SJSA1 (cell line): Measurements from ENCODE around the gene CACNA2D3. TPM values are rescaled to one million over a fixed set of nuclear protein-coding genes. Genes with fewer than 3 reads are reported as not detected.
"Not testable (repeated sequence)": the region's sequence is repeated elsewhere in the genome, so short reads cannot be mapped to it uniquely, and the experiment has no call there.

Experiments used
- DNase-seq, 2 experiments: peaks; one replicate each; pipeline ENCODE4 v3.0.0-alpha.2; 2015 to 2020; ENCODE audit warnings: low spot score in 2 of 2, low read depth in 1 of 2
- H3K27ac ChIP-seq: fragments of 250-450 bp; sonication (Bioruptor Pico); 2 replicates; pipeline ENCODE4 v1.5.1; 2020; ENCODE audit warnings: mild to moderate bottlenecking, moderate library complexity
- H3K27me3 ChIP-seq: fragments of 250-450 bp; sonication (Bioruptor Pico); replicated peaks from 2 replicates; pipeline ENCODE4 v1.5.1; 2020; ENCODE audit warnings: mild to moderate bottlenecking, moderate library complexity
- H3K36me3 ChIP-seq: fragments of 250-450 bp; sonication (Bioruptor Pico); 2 replicates; pipeline ENCODE4 v1.5.1; 2020; ENCODE audit warnings: mild to moderate bottlenecking
- H3K4me1 ChIP-seq: fragments of 250-450 bp; sonication (Bioruptor Pico); replicated peaks from 2 replicates; pipeline ENCODE4 v1.6.1; 2021; ENCODE audit warnings: mild to moderate bottlenecking
- H3K4me3 ChIP-seq: fragments of 250-450 bp; sonication (Bioruptor Pico); 2 replicates; pipeline ENCODE4 v1.5.1; 2020; ENCODE audit warnings: mild to moderate bottlenecking
- H3K9me3 ChIP-seq: fragments of 250-450 bp; sonication (Bioruptor Pico); replicated peaks from 2 replicates; pipeline ENCODE4 v1.5.1; 2020; ENCODE audit warnings: mild to moderate bottlenecking
- total RNA-seq: library from RNA; depleted of rRNA; stranded (reverse); fragments of >200 nt; shearing (Covaris generic); gene quantifications from 2 replicates; pipeline ENCODE4 v1.2.3, GENCODE V29; 2014

Gene CACNA2D3
- total RNA-seq, 1 experiment from 2014 or later, result not detected

- H3K27ac ChIP-seq, result no peak overlapping the region
- no peak for DNase-seq
- peaks cover 16% of the 10 kb centered on the region for H3K4me1 ChIP-seq
- no peaks in the 10 kb centered on the region for H3K36me3 ChIP-seq
- no peaks in the 10 kb centered on the region for H3K9me3 ChIP-seq
- H3K4me3 ChIP-seq, result no peak overlapping the region
- H3K27me3 ChIP-seq, result no peaks in the 10 kb centered on the region
These were observed 841.3 kb downstream of the CACNA2D3 start for GRCh38 chr3:54963641-54964040.

- peaks cover 19% of the 10 kb centered on the region for H3K4me1 ChIP-seq
- no peaks in the 10 kb centered on the region for H3K36me3 ChIP-seq
- DNase-seq, result no peak
- H3K27me3 ChIP-seq, result no peaks in the 10 kb centered on the region
- no peak overlapping the region for H3K27ac ChIP-seq
- H3K4me3 ChIP-seq, result no peak overlapping the region
- H3K9me3 ChIP-seq, result no peaks in the 10 kb centered on the region
These were observed 841.7 kb downstream of the CACNA2D3 start for GRCh38 chr3:54964081-54964480.

- H3K4me1 ChIP-seq, result peaks cover 18% of the 10 kb centered on the region
- no peaks in the 10 kb centered on the region for H3K27me3 ChIP-seq
- H3K36me3 ChIP-seq, result no peaks in the 10 kb centered on the region
- H3K9me3 ChIP-seq, result no peaks in the 10 kb centered on the region
- H3K4me3 ChIP-seq, result no peak overlapping the region
- DNase-seq, result no peak
- H3K27ac ChIP-seq, result no peak overlapping the region
These were observed 843.4 kb downstream of the CACNA2D3 start for GRCh38 chr3:54965746-54966145.

DNA sequence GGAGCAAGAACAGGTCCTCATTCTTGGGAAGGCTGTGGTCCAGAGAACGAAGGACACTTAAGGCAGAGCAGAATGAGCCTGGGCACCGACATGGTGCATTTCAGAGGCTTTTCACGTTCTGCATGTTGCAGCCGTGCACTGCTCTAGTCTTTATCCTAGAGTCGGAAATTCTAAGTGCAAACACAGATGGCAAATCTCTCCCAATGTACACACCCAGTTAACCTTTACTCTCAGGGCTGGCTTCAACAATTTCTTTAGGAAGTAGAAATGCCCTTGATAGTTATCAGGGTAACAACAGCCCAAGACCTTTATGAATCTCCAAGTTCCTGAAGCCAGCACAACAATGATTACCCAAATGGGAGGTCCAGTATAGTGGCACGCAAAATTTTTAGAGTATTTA lies 844.6 kb downstream of the CACNA2D3 start:
- Histone ChIP-seq H3K36me3 (no peaks in the 10 kb centered on the region), H3K4me3 (no peak overlapping the region), H3K4me1 (peaks cover 19% of the 10 kb centered on the region), H3K9me3 (no peaks in the 10 kb centered on the region), H3K27ac (no peak overlapping the region), H3K27me3 (no peaks in the 10 kb centered on the region)
- DNase-seq, result no peak

DNA sequence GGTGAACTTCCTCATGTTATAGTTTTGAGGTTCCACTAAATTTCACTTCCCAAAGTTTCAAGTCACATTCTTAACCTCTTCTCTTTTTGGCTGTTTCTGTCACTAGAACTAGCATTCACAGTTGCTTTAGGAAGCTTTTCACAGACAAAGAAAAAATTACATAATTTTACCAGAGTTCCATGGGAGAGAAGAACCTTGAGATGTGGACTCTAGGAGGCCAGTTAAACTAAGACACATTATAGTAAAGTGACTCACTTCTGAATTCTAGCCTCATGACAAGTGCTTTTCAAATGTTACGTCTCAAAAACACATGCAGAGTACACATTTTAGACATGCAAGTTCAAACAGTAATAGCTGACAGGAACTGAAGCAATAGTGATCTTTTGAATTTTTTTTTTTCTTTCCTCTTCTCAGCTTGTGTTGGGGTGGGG lies 845.4 kb downstream of the CACNA2D3 start:
- H3K4me1 ChIP-seq, result peaks cover 19% of the 10 kb centered on the region
- no peak overlapping the region for H3K27ac ChIP-seq
- no peaks in the 10 kb centered on the region for H3K9me3 ChIP-seq
- no peaks in the 10 kb centered on the region for H3K27me3 ChIP-seq
- no peak for DNase-seq
- H3K4me3 ChIP-seq, result no peak overlapping the region
- no peaks in the 10 kb centered on the region for H3K36me3 ChIP-seq

DNA sequence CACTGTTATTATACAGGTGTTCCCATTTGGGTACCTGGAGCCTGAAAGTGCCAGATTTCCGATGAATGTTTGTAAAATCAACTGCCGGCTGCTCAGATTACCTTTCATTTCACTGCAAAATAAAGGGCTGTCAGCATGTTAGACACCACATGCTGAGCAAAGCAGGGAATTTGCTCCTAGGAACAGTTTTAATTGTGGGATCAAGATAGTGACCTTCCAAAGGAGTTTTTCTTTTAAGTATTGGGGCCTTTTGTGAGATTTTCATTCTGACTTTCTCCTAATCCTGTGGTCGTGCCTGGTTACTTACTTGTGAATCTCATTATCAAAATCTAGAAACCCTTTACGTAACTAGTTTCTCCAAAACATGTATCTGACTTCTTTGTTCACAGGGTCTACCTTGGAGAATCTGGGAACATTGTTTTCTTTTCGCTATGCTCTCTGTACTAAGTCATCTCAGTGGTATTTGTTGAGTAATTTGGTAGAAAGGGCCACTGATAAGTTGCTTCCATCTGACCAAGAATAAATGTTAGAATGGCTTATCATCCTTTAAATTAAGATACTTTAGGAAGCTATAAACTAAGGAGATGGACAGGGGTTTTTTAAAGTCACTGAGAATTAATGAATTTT lies 846.3 kb downstream of the CACNA2D3 start:
- Histone ChIP-seq H3K36me3 (no peaks in the 10 kb centered on the region), H3K4me3 (no peak overlapping the region), H3K27me3 (no peaks in the 10 kb centered on the region), H3K27ac (no peak overlapping the region), H3K4me1 (peaks cover 19% of the 10 kb centered on the region), H3K9me3 (no peaks in the 10 kb centered on the region)
- no peak for DNase-seq

DNA sequence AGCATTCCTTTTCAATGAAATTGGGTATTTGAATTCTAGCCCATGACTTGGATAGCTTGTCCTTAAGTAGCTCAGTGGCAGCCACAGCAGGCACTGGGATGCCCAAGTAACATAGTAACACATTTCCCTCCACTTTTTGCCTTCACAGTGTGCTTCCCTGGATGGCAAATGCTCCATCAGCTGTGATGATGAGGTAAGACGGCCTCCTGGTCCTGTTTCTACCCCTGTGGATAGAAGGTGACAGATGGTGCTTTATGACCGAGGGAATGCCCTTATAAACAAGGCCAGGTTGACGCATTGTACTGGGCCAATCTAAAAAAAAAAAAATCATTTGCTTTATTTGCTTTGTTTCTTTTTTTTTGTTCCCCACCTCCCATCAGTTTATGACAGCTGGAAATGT lies 847.3 kb downstream of the CACNA2D3 start:
- no peaks in the 10 kb centered on the region for H3K36me3 ChIP-seq
- DNase-seq, result no peak
- H3K4me3 ChIP-seq, result no peak overlapping the region
- no peaks in the 10 kb centered on the region for H3K9me3 ChIP-seq
- H3K27ac ChIP-seq, result no peak overlapping the region
- peaks cover 23% of the 10 kb centered on the region for H3K4me1 ChIP-seq
- no peaks in the 10 kb centered on the region for H3K27me3 ChIP-seq

DNA sequence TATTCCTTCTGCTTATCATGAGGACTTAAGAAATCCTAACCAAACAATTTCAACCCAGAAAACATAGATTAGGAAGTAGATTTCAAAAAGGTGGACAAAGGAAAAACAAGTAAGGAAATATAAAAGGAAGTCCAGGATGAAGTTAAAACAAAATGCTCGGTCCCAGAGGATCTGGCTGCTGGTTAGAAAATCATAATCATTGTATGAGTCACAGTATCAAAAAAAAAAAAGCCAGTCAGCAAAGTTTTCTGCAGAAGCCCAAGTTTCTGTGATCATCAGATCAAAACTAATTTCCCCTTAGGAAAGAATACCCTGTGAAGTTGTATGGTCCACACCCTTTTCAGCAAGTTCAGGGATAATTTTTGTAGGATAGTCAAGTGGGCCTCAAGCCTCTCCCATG lies 848.5 kb downstream of the CACNA2D3 start:
- Histone ChIP-seq H3K27ac (no peak overlapping the region), H3K4me3 (no peak overlapping the region), H3K27me3 (no peaks in the 10 kb centered on the region), H3K9me3 (no peaks in the 10 kb centered on the region), H3K36me3 (no peaks in the 10 kb centered on the region), H3K4me1 (peaks cover 17% of the 10 kb centered on the region)
- DNase-seq, result no peak

DNA sequence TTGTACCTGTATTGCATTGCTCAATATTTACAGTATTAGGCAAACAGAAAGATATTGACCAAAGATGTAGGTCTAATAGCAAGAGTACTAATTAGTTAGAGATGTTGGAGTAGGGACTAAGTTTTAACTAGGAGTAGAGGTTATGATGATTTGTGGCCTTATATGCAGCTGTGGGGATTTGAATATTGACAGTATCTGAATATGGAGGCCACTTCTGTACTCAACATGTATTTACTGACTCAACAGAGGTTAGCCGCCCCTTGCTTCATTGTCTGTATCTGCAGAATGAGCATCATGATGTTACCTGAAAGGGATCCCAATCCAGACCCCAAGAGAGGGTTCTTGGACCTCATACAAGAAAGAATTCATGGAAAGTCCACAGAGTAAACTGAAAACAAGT lies 855.1 kb downstream of the CACNA2D3 start:
- H3K36me3 ChIP-seq, result no peaks in the 10 kb centered on the region
- H3K4me1 ChIP-seq, result peaks cover 4% of the 10 kb centered on the region
- no peaks in the 10 kb centered on the region for H3K27me3 ChIP-seq
- H3K4me3 ChIP-seq, result no peak overlapping the region
- no peaks in the 10 kb centered on the region for H3K9me3 ChIP-seq
- no peak overlapping the region for H3K27ac ChIP-seq
- DNase-seq, result no peak

DNA sequence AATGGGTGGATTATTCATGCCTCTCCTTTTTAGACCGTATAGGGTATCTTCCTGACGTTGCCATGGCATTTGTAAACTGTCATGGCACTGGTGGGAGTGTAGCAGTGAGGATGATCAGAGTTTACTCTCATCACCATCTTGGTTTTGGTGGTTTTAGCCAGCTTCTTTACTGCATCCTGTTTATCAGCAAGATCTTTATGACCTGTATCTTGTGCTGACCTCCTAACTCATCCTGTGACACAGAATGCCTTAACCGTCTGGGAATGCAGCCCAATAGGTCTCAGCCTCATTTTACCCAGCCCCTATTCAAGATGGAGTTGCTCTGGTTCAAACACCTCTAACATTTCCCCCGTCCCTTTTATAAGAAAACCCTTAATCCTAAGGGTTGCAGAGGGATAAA lies 855.6 kb downstream of the CACNA2D3 start:
- H3K9me3 ChIP-seq, result not testable (repeated sequence)

GRCh38 chr3:54982807-54983206 lies 860.5 kb downstream of the CACNA2D3 start:
- Histone ChIP-seq H3K9me3 (no peaks in the 10 kb centered on the region), H3K4me1 (no peaks in the 10 kb centered on the region)
- no peak for DNase-seq

More for the DNA sequence above, 855.6 kb downstream of the CACNA2D3 start:
- not testable (repeated sequence) for H3K4me1 ChIP-seq, H3K4me3 ChIP-seq, H3K36me3 ChIP-seq, H3K27me3 ChIP-seq, DNase-seq, H3K27ac ChIP-seq

DNA sequence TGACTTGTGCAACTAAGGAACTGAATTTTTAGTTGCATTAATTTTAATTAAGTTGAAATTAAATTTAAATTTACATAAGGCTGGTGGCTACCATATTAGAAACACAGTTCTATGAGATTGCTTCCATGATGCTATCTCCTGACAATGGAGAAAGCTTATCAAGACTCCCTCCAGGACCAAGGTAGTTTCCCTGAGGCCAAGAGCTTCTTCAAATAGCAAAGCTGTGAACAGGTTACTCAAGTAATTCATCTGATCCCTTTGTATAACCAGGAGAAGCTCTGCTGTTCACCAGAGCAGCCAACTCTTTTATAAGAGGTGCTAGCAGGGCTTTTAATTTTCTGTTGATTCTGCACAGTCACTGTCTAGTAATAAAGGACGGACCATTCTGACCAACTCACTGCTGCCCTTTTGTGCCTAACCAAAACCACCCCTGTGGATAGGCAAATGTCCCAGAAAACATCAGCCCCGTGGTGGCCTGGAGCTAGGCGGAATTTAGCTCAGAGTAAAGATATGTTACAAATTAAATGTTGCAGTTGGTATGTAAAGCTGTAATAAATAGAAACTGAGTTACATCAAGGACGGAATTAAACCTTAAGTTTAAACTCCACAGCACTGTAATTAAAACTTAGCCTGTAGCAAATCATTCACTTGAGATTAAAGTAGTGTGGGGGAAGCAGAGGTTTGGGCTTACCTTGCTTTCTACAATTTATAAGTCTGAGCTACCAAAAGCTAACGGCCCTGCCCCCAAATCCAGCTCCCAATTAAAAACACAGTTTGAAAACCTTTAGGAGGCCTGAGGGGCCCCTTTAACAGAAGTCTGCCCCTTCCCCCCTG lies 861.1 kb downstream of the CACNA2D3 start:
- Histone ChIP-seq H3K36me3 (no peaks in the 10 kb centered on the region), H3K9me3 (no peaks in the 10 kb centered on the region), H3K27ac (no peak overlapping the region), H3K4me3 (no peak overlapping the region), H3K4me1 (peaks cover 4% of the 10 kb centered on the region), H3K27me3 (no peaks in the 10 kb centered on the region)
- DNase-seq, result no peak

More at GRCh38 chr3:54982807-54983206, 860.5 kb downstream of the CACNA2D3 start:
- Histone ChIP-seq H3K27me3 (no peaks in the 10 kb centered on the region), H3K4me3 (no peak overlapping the region), H3K27ac (no peak overlapping the region), H3K36me3 (no peaks in the 10 kb centered on the region)

GRCh38 chr3:54985856-54986255 lies 863.5 kb downstream of the CACNA2D3 start:
- Histone ChIP-seq H3K27ac (no peak overlapping the region), H3K4me1 (peaks cover 12% of the 10 kb centered on the region), H3K9me3 (no peaks in the 10 kb centered on the region), H3K27me3 (no peaks in the 10 kb centered on the region), H3K4me3 (no peak overlapping the region), H3K36me3 (no peaks in the 10 kb centered on the region)
- DNase-seq, result no peak

GRCh38 chr3:54986294-54986693 lies 863.9 kb downstream of the CACNA2D3 start:
- DNase-seq, result no peak
- no peak overlapping the region for H3K4me3 ChIP-seq
- no peaks in the 10 kb centered on the region for H3K27me3 ChIP-seq
- peaks cover 12% of the 10 kb centered on the region for H3K4me1 ChIP-seq
- no peaks in the 10 kb centered on the region for H3K36me3 ChIP-seq
- H3K9me3 ChIP-seq, result no peaks in the 10 kb centered on the region
- no peak overlapping the region for H3K27ac ChIP-seq
